HL-60 (cell line): ENCODE data around the gene ZBP1.

Experiments used
- DNase-seq, 2 experiments: peaks; one replicate each; pipeline ENCODE4 v3.0.0-alpha.2; 2010 to 2020; ENCODE audit warnings: low read depth in 1 of 2, low spot score in 1 of 2
- H3K27ac ChIP-seq: fragments of 250-450 bp; sonication (Bioruptor Pico); replicated peaks from 2 replicates; pipeline ENCODE4 v1.5.1; 2020; ENCODE audit warnings: mild to moderate bottlenecking, moderate library complexity
- H3K27me3 ChIP-seq: fragments of 250-450 bp; sonication (Bioruptor Pico); 2 replicates; pipeline ENCODE4 v1.5.1; 2021; ENCODE audit warnings: mild to moderate bottlenecking, moderate library complexity; ENCODE audit not compliant: insufficient read depth, poor library complexity, severe bottlenecking
- H3K4me3 ChIP-seq: replicated peaks from 2 replicates; pipeline ENCODE4 v1.5.1; 2011; ENCODE audit warnings: mild to moderate bottlenecking, control low read depth, low read length; ENCODE audit not compliant: insufficient read depth
- CTCF ChIP-seq: IDR thresholded peaks from one replicate; pipeline ENCODE4 v1.5.1; 2011; ENCODE audit warnings: low read length, control low read depth, inconsistent platforms; ENCODE audit not compliant: insufficient read depth
- GABPA ChIP-seq: IDR thresholded peaks from 2 replicates; pipeline ENCODE4 v1.6.1; 2012; ENCODE audit warnings: low read depth
- POLR2AphosphoS5 ChIP-seq: IDR thresholded peaks from 2 replicates; pipeline ENCODE4 v1.6.1; 2012; ENCODE audit warnings: low read depth
- REST ChIP-seq: IDR thresholded peaks from 2 replicates; pipeline ENCODE4 v1.6.1; 2012; ENCODE audit warnings: low read depth; ENCODE audit not compliant: insufficient replicate concordance
- SPI1 ChIP-seq: IDR thresholded peaks from 2 replicates; pipeline ENCODE4 v1.6.1; 2012; ENCODE audit warnings: low read depth, mild to moderate bottlenecking, borderline replicate concordance

ZBP1 gene

GRCh38 chr20:57621421-57622200, 1.4 kb upstream of the ZBP1 start:
- H3K27me3 ChIP-seq = no peaks in the 10 kb centered on the region
- no peak overlapping the region for H3K4me3 ChIP-seq
- TF ChIP-seq POLR2AphosphoS5 (no peak), SPI1 (no peak), REST (no peak), CTCF (no peak), GABPA (no peak)
- no peak for DNase-seq
- H3K27ac ChIP-seq = no peak overlapping the region

- TF ChIP-seq REST (no peak), GABPA (no peak), SPI1 (no peak), POLR2AphosphoS5 (no peak), CTCF (no peak)
- no peaks in the 10 kb centered on the region for H3K27me3 ChIP-seq
- DNase-seq = peak in 1 of 2 experiments; percentile 32
- no peak overlapping the region for H3K27ac ChIP-seq
- no peak overlapping the region for H3K4me3 ChIP-seq
Observed at GRCh38 chr20:57620999-57621398, 773 bp upstream of the ZBP1 start.

- TF ChIP-seq REST (no peak), GABPA (no peak), SPI1 (no peak), POLR2AphosphoS5 (no peak), CTCF (no peak)
- peak; percentile 13 to 67 for DNase-seq
- Histone ChIP-seq H3K27ac (no peak overlapping the region), H3K4me3 (no peak overlapping the region), H3K27me3 (no peaks in the 10 kb centered on the region)
Observed at GRCh38 chr20:57619051-57619831, 985 bp downstream of the ZBP1 start.
